Measurements from ENCODE around the gene SLC27A5. TPM values are rescaled to one million over a fixed set of nuclear protein-coding genes. Genes with fewer than 3 reads are reported as not detected.

Gene SLC27A5
- total and polyA plus RNA-seq, 2 of the 13 experiments (the other 11 are each of a cell fraction or from before 2014, with no cell fraction given): 30.3 to 40.2 TPM

GRCh38 chr19:58499021-58499927, 12.5 kb downstream of the SLC27A5 start (continued):
- peak; percentile 94 for TF ChIP-seq ARID4A (CRISPR knock-in tag; IDR thresholded peaks at IDR 0.05; ENCODE audit: borderline replicate concordance)
- no peak; the same call in 1 of the 2 replicates for TF ChIP-seq TP53 (CRISPR knock-in tag; conservative IDR thresholded peaks at IDR 0.05)
- TF ChIP-seq TGIF2 (CRISPR knock-in tag; IDR thresholded peaks at IDR 0.05): peak; percentile 58; the same call in 1 of the 2 replicates
- peak; percentile 97 for TF ChIP-seq ZNF574 (CRISPR knock-in tag; IDR thresholded peaks at IDR 0.05)
- TF ChIP-seq JUN (CRISPR knock-in tag; IDR thresholded peaks at IDR 0.05): peak; percentile 69
- peak; percentile 97 for TF ChIP-seq TARDBP (CRISPR knock-in tag; IDR thresholded peaks at IDR 0.05)
- TF ChIP-seq STAT5B (CRISPR knock-in tag; IDR thresholded peaks at IDR 0.05): no peak
- no peak for TF ChIP-seq KLF15 (CRISPR knock-in tag; IDR thresholded peaks at IDR 0.05; ENCODE audit: borderline replicate concordance)
- TF ChIP-seq ZKSCAN1 (IDR thresholded peaks at IDR 0.05; ENCODE audit: low read length): no peak
- peak; percentile 73; the same call in 1 of the 2 replicates for TF ChIP-seq TFDP2 (CRISPR knock-in tag; IDR thresholded peaks at IDR 0.05)
- peak; percentile 62 for TF ChIP-seq TBL1XR1 (IDR thresholded peaks at IDR 0.05; ENCODE audit: borderline replicate concordance, low read length, partially characterized antibody)
- peak; percentile 96 for TF ChIP-seq ELF1 (CRISPR knock-in tag; IDR thresholded peaks at IDR 0.05)
- no peak for TF ChIP-seq RBM39 (IDR thresholded peaks at IDR 0.05; ENCODE audit: low read depth, low read length, poor library complexity, severe bottlenecking)
- peak; percentile 48; the same call in 1 of the 2 replicates for TF ChIP-seq RFXAP (CRISPR knock-in tag; IDR thresholded peaks at IDR 0.05; ENCODE audit: borderline replicate concordance)
- TF ChIP-seq GTF3A (CRISPR knock-in tag; conservative IDR thresholded peaks at IDR 0.05): 0 out of 2 replicates have a peak, but pooled peaks have one; percentile 72
- peak; percentile 29; the same call in 1 of the 2 replicates for TF ChIP-seq NR2F6 (IDR thresholded peaks at IDR 0.05)
- peak; percentile 67; the same call in 1 of the 2 replicates for TF ChIP-seq NR2F6 (CRISPR knock-in tag; IDR thresholded peaks at IDR 0.05)
- TF ChIP-seq ZNF446 (CRISPR knock-in tag; IDR thresholded peaks at IDR 0.05): no peak
- no peak; the same call in 1 of the 2 replicates for TF ChIP-seq ZZZ3 (CRISPR knock-in tag; IDR thresholded peaks at IDR 0.05; ENCODE audit: borderline replicate concordance)
- TF ChIP-seq ZNF383 (CRISPR knock-in tag; IDR thresholded peaks at IDR 0.05; ENCODE audit: borderline replicate concordance): no peak
- no peak for TF ChIP-seq ZNF138 (CRISPR knock-in tag; IDR thresholded peaks at IDR 0.05; ENCODE audit: low read depth)
- peak; percentile 89 for TF ChIP-seq MAX (IDR thresholded peaks at IDR 0.05)

Measured in HepG2 (cell line).